ENCODE measurements around the gene ERICH6B. TPM values are rescaled to one million over a fixed set of nuclear protein-coding genes. Genes with fewer than 3 reads are reported as not detected.

Gene ERICH6B
- total and polyA plus RNA-seq, 2 experiments from 2014 or later: not detected

GRCh38 chr13:45496942-45497341 lies 118.6 kb downstream of the ERICH6B start:
- Mint-ChIP-seq H3K4me3 (no peak overlapping the region), H3K27me3 (ENCODE audit: insufficient read depth, low read depth, poor library complexity) (no peaks in the 10 kb centered on the region), H3K36me3 (ENCODE audit: low read depth) (peaks cover 33% of the 10 kb centered on the region), H3K9me3 (peaks cover 4% of the 10 kb centered on the region; the same call in 1 of the 3 replicates), H3K4me1 (no peaks in the 10 kb centered on the region), H3K27ac (no peak overlapping the region)
- Histone ChIP-seq H3K36me3 (ENCODE audit: insufficient read depth) (peaks cover 14% of the 10 kb centered on the region; the same call in 1 of the 2 replicates), H3K4me3 (no peak overlapping the region), H3F3A (replicated peaks; ENCODE audit: low read depth) (no peaks in the 10 kb centered on the region), H3K4me1 (ENCODE audit: insufficient read depth) (no peaks in the 10 kb centered on the region), H3K27ac (ENCODE audit: low read depth) (no peak overlapping the region), H3K79me2 (replicated peaks; ENCODE audit: insufficient read depth) (no peaks in the 10 kb centered on the region), H2AFZ (no peak overlapping the region), H4K20me1 (replicated peaks; ENCODE audit: insufficient read depth) (peaks cover under 1% of the 10 kb centered on the region; the same call in 1 of the 2 replicates), H3K4me2 (no peak overlapping the region), H3K27me3 (ENCODE audit: insufficient read depth) (no peaks in the 10 kb centered on the region), H3K9me2 (ENCODE audit: insufficient read depth) (no peaks in the 10 kb centered on the region)
- DNase-seq (ENCODE audit: low spot score) (no peak), ATAC-seq (no peak)
- no peak for TF ChIP-seq ZNF462 (CRISPR knock-in tag; IDR thresholded peaks at IDR 0.05)
- TF ChIP-seq POLR2AphosphoS5 (IDR thresholded peaks at IDR 0.05; ENCODE audit: low read depth): no peak
- no peak for TF ChIP-seq JUNB (IDR thresholded peaks at IDR 0.05; ENCODE audit: unreplicated experiment)
- no peak for TF ChIP-seq ETS1 (IDR thresholded peaks at IDR 0.05)
- TF ChIP-seq NANOG (IDR thresholded peaks at IDR 0.05; ENCODE audit: borderline replicate concordance): no peak
- no peak for TF ChIP-seq STAT1 (IDR thresholded peaks at IDR 0.05; ENCODE audit: unreplicated experiment)
- no peak for TF ChIP-seq CREB1 (CRISPR knock-in tag; IDR thresholded peaks at IDR 0.05; ENCODE audit: low read depth)
- no peak for TF ChIP-seq ZNF114 (CRISPR knock-in tag; IDR thresholded peaks at IDR 0.05)
- no peak for TF ChIP-seq ZNF331 (CRISPR knock-in tag; IDR thresholded peaks at IDR 0.05; ENCODE audit: low read depth)
